NCI-H345 treated with DMSO at 0.1 percent for 48 hours (cell line): ENCODE measurements around the gene COL28A1.
A peak's percentile ranks its signal among the peaks of the same experiment; 100 is the strongest.

Source experiments
- DNase-seq: peaks from one replicate; lab custom pipeline; 2025; ENCODE audit not compliant: unreplicated experiment; lab: John Stamatoyannopoulos, UW

Gene COL28A1

DNA sequence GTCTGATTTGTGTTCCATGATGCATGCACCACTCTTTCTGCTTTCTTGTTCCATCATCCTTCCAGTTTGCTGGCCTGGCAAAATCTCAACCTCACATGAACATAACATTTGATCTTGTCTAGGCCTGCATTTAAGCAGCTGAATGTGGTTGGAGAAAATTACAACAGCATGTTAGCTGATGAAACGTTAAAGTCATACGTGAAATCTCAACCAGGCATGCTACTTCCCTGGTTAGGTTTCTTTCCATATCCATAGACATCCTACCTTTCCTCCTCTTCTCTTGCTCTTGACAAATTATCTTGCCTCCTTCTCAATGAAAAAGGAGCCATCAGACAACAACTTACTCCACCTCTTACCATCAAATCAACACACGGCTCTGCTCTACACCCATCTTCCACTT is 199.8 kb downstream of the COL28A1 start:
- DNase-seq = no peak

DNA sequence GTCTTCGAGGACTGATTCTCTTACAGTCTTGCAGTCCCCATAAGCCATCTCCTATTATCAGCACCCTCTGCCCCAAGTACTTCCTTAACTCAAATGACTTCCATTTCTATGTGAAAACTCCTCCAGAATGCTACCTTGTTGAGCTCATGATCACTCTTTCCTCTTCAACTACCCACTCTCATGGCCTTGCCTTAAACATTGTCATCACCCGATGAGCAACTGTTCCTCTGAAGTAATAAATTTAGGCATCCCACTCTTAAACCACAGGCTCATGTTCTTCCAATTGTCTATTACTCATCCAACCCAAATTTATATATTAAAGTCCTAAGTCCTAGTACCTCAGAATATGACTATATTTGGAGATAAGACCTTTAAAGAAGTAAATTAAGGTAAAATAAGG is 200.5 kb downstream of the COL28A1 start:
- DNase-seq = no peak

GRCh38 chr7:7333610-7334009 is 202.1 kb downstream of the COL28A1 start:
- no peak for DNase-seq

DNA sequence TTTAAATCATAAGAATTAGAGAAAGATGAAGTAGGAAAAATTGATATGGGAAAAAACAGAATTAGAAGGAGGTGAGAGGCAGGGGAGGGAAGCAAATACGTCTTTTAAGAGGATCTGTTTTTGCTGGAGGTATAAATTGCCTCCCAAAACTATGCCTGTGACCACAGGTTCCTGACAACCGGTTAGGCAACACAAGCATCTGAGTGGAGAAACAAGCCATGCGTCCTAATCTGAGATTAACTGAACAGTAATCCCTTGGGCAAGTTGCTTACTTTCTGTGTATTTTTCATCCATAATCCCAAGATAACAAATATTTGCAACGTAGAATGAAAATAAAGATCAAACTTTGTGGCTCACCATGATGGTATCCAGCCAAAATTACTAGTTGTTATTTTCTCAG is 204.2 kb downstream of the COL28A1 start:
- no peak for DNase-seq

- no peak for DNase-seq
Measured at GRCh38 chr7:7330997-7331396, 204.7 kb downstream of the COL28A1 start.

DNA sequence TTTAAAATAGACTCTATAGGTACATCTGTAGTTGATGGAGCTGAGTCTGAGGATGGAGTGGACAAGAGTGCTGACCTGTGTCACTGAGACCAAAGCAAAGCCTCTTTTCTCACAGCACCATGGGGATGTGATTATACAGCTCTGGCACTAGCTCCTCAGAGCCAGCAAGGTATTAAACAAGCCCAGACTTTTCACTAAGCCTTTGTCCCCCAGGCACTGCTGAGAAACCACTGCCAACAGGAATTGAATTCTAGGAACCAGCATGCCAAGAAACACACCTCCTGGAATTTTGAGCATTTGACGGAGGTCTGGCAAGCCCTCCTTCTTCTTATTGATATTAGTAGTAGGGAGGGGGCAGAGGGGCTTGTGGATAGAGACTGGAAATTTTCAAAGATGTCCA is 206.3 kb downstream of the COL28A1 start:
- no peak for DNase-seq

- DNase-seq = no peak
Measured at GRCh38 chr7:7327423-7327822, 208.2 kb downstream of the COL28A1 start.

- DNase-seq = no peak
Measured at GRCh38 chr7:7324698-7325097, 211.0 kb downstream of the COL28A1 start.

DNA sequence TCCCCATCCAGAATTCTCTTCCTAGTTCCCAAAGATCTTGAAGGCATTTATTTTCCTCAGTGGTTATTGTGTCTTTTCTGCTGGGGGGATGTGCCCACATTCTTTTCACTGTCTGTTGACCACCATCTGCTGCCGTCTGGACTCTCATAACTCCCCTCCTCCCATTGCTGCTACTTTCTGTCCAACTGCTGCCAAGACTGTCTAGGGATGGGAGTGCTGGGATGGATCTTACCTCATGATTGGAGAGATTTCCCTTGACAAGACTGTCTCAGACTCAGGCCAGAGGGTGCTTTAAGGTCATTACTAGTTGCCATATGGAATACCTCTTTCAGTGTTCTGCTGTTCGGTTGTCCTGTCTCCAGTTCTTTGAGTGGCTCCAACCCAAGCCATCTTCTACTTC is 211.8 kb downstream of the COL28A1 start:
- no peak for DNase-seq

- peak; percentile 99 for DNase-seq
Measured at GRCh38 chr7:7323352-7323751, 212.3 kb downstream of the COL28A1 start.

DNA sequence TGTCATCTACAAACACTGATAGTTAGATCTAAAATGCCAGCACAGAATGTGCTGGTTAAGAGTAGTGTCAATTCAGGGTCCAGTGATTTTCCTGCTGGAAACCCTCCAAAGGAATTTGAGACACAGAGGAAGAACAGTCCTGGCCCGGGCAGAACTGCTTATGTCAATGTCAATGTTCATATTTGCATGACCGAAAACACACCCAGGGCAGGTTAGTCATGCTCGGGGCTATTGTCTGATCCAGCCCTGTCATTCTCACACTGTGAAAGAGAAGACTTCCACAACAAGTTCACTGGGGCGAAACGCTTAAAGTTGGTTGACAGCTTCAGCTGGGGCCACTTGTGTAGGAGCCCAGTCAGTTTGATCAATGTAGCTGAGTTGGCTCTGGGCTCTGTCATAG is 214.0 kb downstream of the COL28A1 start:
- DNase-seq = peak; percentile 93

DNA sequence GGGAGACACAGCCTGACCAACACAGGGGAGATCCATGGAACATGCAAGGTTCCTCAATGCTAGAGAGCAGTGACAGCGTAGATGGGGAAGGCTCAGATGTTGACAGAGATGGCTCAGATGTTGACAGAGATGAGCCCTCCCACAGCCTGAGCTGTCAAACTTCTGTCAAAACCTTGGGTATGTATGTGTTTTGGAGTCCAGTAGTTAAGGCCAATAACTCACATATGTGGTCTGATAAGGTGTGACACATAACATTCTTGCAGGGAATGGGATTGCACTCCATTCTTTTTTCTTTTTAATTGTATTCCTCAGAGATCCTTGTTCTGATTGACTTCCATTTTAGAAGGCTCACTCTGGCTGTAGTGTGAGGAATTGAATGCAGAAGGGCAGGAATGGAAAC is 217.1 kb downstream of the COL28A1 start:
- no peak for DNase-seq

DNA sequence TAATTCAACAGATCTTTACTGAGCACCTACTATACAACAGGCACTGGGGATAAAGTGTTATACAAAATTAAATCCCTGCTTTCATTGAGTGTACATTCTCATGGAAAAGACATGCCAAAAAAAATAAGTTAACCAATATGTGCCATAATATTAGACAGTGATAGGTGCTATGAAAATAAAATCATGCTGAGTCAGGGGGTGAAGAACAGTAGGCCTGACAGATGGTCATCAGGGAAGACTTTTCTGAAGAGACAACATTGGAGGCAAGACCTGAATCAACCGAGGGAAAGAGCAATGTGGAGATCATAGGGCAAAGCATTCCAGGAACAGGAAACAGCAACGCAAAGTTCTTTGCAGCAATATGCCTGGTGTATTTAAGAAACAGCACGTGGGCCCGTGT is 217.8 kb downstream of the COL28A1 start:
- no peak for DNase-seq

DNA sequence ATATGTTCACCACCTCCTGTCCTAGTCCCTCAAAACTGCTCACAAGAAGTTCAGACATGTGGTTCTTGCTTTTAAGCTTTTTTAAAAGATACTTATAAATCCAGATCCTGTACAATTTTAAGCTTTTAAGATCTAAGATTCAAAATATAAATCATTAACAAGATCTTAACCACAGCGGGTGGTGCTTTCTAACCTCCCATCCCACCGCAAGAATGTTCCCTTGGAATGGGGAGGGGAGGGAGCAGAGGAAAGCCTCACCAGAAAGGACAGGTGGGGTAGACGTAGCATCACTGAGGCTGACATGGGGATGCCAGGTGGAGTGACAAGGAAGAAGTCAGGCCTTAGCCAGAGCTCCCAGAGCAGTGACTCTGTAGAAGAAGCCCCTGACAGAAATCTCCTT is 219.8 kb downstream of the COL28A1 start:
- DNase-seq = no peak

DNA sequence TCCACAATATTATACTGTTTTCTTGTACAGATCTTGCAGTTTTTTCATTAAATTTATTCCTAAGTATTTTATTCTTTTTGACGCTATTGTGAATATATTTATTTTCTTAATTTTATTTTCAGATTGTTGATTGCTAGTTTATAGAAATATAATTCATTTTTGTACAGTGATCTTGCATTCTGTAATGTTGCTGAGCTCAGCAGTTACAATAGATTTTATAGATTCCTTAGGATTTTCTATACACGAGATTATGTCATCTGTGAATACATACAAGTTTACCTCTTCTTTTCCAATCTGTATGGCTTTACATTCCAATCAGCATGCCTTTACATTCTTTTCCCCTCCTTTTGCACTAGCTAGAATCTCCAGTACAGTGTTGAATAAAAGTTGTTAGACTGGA is 223.3 kb downstream of the COL28A1 start:
- DNase-seq = no peak

DNA sequence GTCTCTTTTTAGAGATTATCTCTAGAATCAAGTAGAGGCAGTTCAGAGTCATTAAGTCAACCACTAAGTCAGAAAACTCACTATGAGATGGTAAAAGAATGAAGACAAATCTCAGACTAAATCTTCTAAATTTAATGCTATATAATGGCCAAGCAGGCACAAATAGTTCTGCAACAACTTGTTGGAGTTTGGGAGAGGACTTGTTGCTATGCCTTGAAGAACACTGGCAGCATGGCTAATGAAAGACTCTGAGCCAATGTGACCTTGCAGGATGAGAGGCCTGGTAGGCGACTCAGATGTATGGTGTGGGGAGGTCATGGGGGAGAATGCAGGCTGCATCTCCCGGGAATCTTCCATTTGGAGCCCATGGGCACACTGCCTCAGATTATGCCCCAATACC is 224.7 kb downstream of the COL28A1 start:
- no peak for DNase-seq

GRCh38 chr7:7309203-7309602 is 226.5 kb downstream of the COL28A1 start:
- DNase-seq = no peak
